ENCODE data around the gene GTPBP3.
A peak's percentile ranks its signal among the peaks of the same experiment; 100 is the strongest.
"Not testable (repeated sequence)": the region's sequence is repeated elsewhere in the genome, so short reads cannot be mapped to it uniquely, and the experiment has no call there.

Gene GTPBP3

GRCh38 chr19:17347361-17347760 is 10.0 kb downstream of the GTPBP3 start:
- no peak for DNase-seq

GRCh38 chr19:17347877-17348276 is 10.5 kb downstream of the GTPBP3 start:
- DNase-seq, result no peak

GRCh38 chr19:17348700-17349099 is 11.3 kb downstream of the GTPBP3 start:
- DNase-seq, result no peak

- DNase-seq, result no peak
Observed at GRCh38 chr19:17351815-17352435, 14.6 kb downstream of the GTPBP3 start.

GRCh38 chr19:17352608-17353280 is 15.4 kb downstream of the GTPBP3 start:
- no peak for DNase-seq

- no peak for DNase-seq
Observed at GRCh38 chr19:17353386-17353785, 16.0 kb downstream of the GTPBP3 start.

GRCh38 chr19:17357078-17357666 is 19.8 kb downstream of the GTPBP3 start:
- no peak for DNase-seq

GRCh38 chr19:17357724-17358123 is 20.4 kb downstream of the GTPBP3 start:
- no peak for DNase-seq

- no peak for DNase-seq
Observed at GRCh38 chr19:17358395-17358794, 21.0 kb downstream of the GTPBP3 start.

GRCh38 chr19:17359905-17360800 is 22.8 kb downstream of the GTPBP3 start:
- no peak for DNase-seq

GRCh38 chr19:17363852-17364605 is 26.7 kb downstream of the GTPBP3 start:
- DNase-seq, result not testable (repeated sequence)

GRCh38 chr19:17365361-17365760 is 28.0 kb downstream of the GTPBP3 start:
- DNase-seq, result no peak

- no peak for DNase-seq
Observed at GRCh38 chr19:17370026-17370587, 32.8 kb downstream of the GTPBP3 start.

GRCh38 chr19:17376935-17377600 is 39.7 kb downstream of the GTPBP3 start, which contains the start of gene PLVAP:
TSS of gene PLVAP (minus strand) at chr19:17377342. CDS start at chr19:17377288, 54 bp downstream.
- DNase-seq, result no peak

- DNase-seq, result no peak
Observed at GRCh38 chr19:17378271-17378670, 40.9 kb downstream of the GTPBP3 start.

GRCh38 chr19:17379221-17379631 is 41.9 kb downstream of the GTPBP3 start:
- DNase-seq, result no peak

- DNase-seq, result no peak
Observed at GRCh38 chr19:17380426-17381138, 43.2 kb downstream of the GTPBP3 start.

- DNase-seq, result peak; percentile 66
Observed at GRCh38 chr19:17385878-17386611, 48.7 kb downstream of the GTPBP3 start.

- DNase-seq, result no peak
Observed at GRCh38 chr19:17389288-17389687, 51.9 kb downstream of the GTPBP3 start.

Data from activated CD4-positive, alpha-beta T cell treated with anti-CD3 and anti-CD28 coated beads, Interleukin-10, Interleukin-2, amounts not matched to agents 100 ng/mL and 50 ng/mL, durations not matched to agents 16 hours and 8 hours (primary cell).